AG04450 (cell line): ENCODE results near the gene C16orf87. TPM values are rescaled to one million over a fixed set of nuclear protein-coding genes. Genes with fewer than 3 reads are reported as not detected.

Experiments used
- CTCF ChIA-PET: fragments of 300-600, 350-600 bp; formaldehyde crosslinking; extraction: SDS; loops from one replicate; lab custom pipeline; 2022; ENCODE audit warnings: antibody characterized with exemption, inconsistent platforms; lab: Charles Lee
- POLR2A ChIA-PET: fragments of 350-600 bp; formaldehyde crosslinking; extraction: SDS; loops from one replicate; lab custom pipeline; 2021; ENCODE audit warnings: antibody characterized with exemption, inconsistent platforms; lab: Yijun Ruan, JAX
- DNase-seq: peaks from one replicate; pipeline ENCODE4 v3.0.0-alpha.2; 2011; ENCODE audit warnings: low read depth, low spot score
- H3K27ac ChIP-seq: one replicate; pipeline ENCODE4 v1.5.1; 2012; ENCODE audit warnings: low read depth, low read length, control low read depth
- H3K27me3 ChIP-seq: one replicate; pipeline ENCODE4 v1.6.0; 2012; ENCODE audit warnings: low read length; ENCODE audit not compliant: control insufficient read depth, insufficient read depth
- H3K4me3 ChIP-seq: 2 replicates; pipeline ENCODE4 v1.5.1; 2011; ENCODE audit warnings: mild to moderate bottlenecking, low read depth, low read length, control low read depth
- H3K9me3 ChIP-seq: 2 replicates; pipeline ENCODE4 v1.5.1; 2012; ENCODE audit warnings: low read length; ENCODE audit not compliant: control insufficient read depth, insufficient read depth
- polyA plus RNA-seq: library from polyadenylated mRNA; depleted of rRNA; stranded (reverse); fragments of >200 nt; gene quantifications from 2 replicates; pipeline ENCODE4 v1.2.3, GENCODE V29; 2011
- TF ChIP-seq, protein P1 (sequence below): IDR thresholded peaks from 2 replicates; pipeline ENCODE4 v1.5.1; 2011; ENCODE audit warnings: low read depth, low read length, control low read depth, inconsistent platforms

C16orf87 gene
- polyA plus RNA-seq, 1 experiment: 21.7 TPM

DNA sequence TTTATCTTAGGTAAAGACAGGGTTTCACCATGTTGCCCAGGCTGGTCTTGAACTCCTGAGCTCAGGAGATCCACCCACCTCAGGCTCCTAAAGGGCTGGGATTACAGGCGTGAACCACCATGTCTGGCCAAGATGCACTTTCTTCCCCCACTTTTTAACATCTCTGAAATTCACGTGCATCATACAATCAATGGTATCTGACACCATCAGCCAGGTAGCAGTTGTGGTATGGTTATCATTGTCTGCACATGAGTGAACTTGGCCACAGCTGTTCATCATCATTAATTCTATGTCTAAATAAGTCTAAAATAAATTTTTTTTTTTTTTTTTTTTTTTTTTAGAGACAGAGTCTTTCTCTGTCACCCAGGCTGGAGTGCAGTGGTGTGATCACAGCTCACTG lies 48.7 kb downstream of the C16orf87 start:
- H3K9me3 ChIP-seq: peaks cover 7% of the 10 kb centered on the region; the same call in 1 of the 2 replicates
- TF ChIP-seq, protein P1, sequence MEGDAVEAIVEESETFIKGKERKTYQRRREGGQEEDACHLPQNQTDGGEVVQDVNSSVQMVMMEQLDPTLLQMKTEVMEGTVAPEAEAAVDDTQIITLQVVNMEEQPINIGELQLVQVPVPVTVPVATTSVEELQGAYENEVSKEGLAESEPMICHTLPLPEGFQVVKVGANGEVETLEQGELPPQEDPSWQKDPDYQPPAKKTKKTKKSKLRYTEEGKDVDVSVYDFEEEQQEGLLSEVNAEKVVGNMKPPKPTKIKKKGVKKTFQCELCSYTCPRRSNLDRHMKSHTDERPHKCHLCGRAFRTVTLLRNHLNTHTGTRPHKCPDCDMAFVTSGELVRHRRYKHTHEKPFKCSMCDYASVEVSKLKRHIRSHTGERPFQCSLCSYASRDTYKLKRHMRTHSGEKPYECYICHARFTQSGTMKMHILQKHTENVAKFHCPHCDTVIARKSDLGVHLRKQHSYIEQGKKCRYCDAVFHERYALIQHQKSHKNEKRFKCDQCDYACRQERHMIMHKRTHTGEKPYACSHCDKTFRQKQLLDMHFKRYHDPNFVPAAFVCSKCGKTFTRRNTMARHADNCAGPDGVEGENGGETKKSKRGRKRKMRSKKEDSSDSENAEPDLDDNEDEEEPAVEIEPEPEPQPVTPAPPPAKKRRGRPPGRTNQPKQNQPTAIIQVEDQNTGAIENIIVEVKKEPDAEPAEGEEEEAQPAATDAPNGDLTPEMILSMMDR: no peak
- H3K27ac ChIP-seq: no peak overlapping the region
- POLR2A ChIA-PET: no interaction called here
- H3K4me3 ChIP-seq: no peak overlapping the region
- no peak for DNase-seq
- CTCF ChIA-PET: no interaction called here
- H3K27me3 ChIP-seq: no peaks in the 10 kb centered on the region

GRCh38 chr16:46777804-46778203 lies 53.2 kb downstream of the C16orf87 start:
- Histone ChIP-seq H3K27me3 (no peaks in the 10 kb centered on the region), H3K9me3 (peaks cover 7% of the 10 kb centered on the region; the same call in 1 of the 2 replicates), H3K4me3 (no peak overlapping the region), H3K27ac (no peak overlapping the region)
- DNase-seq: no peak
- TF ChIP-seq, protein P1: no peak
- ChIA-PET CTCF (no interaction called here), POLR2A (no interaction called here)

GRCh38 chr16:46775214-46775613 lies 55.8 kb downstream of the C16orf87 start:
- ChIA-PET POLR2A (no interaction called here), CTCF (interaction anchor here (1.1 to 1.5 kb wide), 2 partner anchors 102 to 146 kb away, joined by 3 to 8 read pairs; no protein-coding TSS in a partner anchor)
- Histone ChIP-seq H3K4me3 (no peak overlapping the region), H3K27me3 (no peaks in the 10 kb centered on the region), H3K9me3 (peaks cover 7% of the 10 kb centered on the region; the same call in 1 of the 2 replicates), H3K27ac (no peak overlapping the region)
- TF ChIP-seq, protein P1: no peak
- no peak for DNase-seq

- no peak for DNase-seq
- TF ChIP-seq, protein P1: no peak
- peaks cover 7% of the 10 kb centered on the region; the same call in 1 of the 2 replicates for H3K9me3 ChIP-seq
- H3K27me3 ChIP-seq: no peaks in the 10 kb centered on the region
- H3K27ac ChIP-seq: no peak overlapping the region
- POLR2A ChIA-PET: no interaction called here
- CTCF ChIA-PET: interaction anchor here (1.1 to 1.5 kb wide), 2 partner anchors 101 to 146 kb away, joined by 3 to 8 read pairs; no protein-coding TSS in a partner anchor
- H3K4me3 ChIP-seq: no peak overlapping the region
Observed at GRCh38 chr16:46774743-46775177, 56.2 kb downstream of the C16orf87 start.

DNA sequence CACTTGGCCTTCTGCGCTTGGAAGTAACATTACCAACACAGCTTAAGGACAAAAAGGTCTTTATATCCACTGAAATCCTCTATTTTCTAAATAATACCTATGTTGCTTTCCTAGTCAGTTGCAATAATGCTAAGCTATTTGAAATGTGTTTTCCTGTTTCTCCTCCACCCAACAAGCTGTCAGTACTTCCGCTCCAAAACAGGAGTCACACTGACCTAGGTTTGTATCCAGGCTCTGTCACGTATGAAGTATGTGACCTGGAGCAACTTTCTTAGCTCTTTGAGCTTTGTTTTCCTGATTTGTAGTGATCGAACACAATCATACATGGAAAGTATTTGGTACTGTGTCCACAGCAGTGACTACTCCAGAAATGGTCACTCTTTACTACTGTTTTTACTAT lies 58.5 kb downstream of the C16orf87 start:
- CTCF ChIA-PET: no interaction called here
- H3K27me3 ChIP-seq: no peaks in the 10 kb centered on the region

More for the DNA sequence above, 58.5 kb downstream of the C16orf87 start:
- Histone ChIP-seq H3K4me3 (no peak overlapping the region), H3K9me3 (no peaks in the 10 kb centered on the region), H3K27ac (no peak overlapping the region)
- POLR2A ChIA-PET: no interaction called here
- no peak for DNase-seq
- TF ChIP-seq, protein P1: no peak
